GM19468 (cell line): ENCODE measurements around the gene DTX1.

ENCODE experiments used
- ATAC-seq: cut with Tn5 transposase; IDR thresholded peaks from one replicate; pipeline ENCODE4 v1.9.1; 2021; ENCODE audit warnings: mild to moderate bottlenecking, moderate library complexity, moderate number of reproducible peaks; ENCODE audit not compliant: unreplicated experiment; ENCODE audit errors: extremely low read depth

The DTX1 gene

DNA sequence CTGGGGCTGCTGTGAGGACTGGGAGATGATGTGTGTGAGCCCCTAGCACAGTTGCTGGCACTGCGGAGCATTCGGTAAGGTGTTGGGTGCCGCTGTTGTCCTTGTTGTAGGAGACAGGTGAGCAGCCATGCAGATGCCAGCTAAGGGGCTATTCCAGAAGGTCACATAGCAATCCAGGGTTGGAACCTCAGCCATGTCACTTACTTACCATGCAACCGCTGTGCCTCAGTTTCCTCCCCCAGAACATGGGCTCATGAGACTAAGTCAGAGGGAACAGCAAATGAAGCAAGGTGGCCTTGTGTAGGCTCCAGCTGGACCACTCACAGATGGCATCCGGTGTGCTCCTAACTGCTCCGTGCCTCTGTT lies 13.2 kb downstream of the DTX1 start:
- no peak for ATAC-seq

DNA sequence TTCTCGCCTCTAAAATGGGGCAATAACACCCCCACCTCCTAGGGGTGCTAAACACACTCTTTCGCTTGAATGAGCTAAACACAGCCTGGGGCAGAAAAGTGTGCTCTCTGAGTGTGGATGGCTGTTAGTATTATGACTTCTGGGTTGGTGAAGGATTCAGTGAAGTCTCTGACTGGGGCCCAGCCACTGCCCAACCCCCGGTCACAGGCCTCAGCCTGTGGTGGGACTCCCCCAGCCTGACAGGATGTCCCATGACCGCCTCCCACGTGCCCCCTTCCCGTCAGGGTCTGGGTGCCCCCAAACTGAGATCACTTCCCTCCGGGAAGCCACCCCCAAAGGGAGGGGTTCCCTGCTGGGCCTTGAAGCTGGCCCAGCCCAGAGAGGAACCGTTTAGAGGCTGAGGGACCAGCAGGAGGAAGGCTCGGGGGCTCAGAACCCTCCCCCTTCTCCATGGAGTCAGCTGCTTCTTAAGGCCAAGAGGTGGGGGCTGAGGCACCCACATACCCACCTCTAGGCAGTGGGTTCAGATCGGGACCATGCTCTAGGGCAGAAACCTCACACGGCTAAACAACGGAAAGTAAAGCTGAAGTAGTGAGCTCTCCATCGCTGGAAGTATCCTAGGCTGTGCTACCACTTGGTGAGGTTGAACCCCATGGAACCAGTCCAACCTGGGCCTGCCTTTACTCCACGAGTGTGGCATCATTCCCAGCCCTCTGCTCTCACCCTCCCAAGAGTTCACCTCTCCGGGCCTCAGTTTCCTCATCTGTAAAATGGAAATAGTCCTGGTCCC lies 13.8 kb downstream of the DTX1 start:
- ATAC-seq, result no peak

DNA sequence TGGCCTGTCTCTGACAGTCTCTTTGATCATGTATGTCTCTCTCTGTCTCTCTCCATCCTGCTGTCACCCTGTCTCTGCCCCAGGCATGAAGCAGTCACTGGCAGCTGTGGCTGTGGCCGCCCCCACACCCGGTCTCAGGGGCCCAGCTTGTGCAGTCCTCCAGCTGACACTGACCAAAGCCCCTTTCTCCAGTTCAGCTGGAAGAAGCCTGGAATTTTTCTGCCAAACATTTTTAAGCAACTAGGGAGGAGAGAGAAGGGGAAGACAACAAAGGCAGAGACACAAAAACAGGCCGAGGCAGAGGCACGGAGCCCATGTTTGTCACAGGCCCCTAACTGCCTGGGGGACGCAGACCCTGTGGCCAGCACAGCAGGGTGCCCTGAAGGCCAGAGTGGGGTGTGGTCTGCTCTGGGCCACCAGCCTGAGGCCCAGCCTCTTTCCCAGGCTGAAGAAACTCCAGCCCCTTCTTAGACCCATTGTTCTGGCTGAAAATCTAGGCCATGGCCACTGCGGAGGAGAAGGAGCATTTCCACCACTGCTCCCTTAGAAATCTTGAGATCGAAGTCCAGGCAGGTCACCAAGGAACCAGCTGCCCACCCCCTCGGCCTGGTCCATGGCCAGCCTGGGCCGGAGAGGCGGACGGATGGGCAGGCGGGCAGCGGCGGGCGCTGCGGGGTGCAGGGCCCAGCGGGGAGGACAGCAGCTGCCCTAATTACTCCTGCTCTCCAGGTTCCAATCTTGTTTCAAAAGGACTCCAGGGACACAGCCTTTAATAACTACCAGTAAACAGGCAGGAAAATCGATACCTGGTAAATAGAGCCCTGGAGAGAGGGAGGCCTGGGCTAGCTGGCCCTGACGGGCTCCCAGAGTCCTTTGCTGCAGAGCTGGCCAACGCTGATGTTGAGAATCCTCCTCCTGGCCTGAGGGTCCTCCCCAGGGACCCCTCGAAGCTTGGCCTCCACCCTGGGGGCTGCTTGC lies 14.9 kb downstream of the DTX1 start:
- ATAC-seq, result no peak

DNA sequence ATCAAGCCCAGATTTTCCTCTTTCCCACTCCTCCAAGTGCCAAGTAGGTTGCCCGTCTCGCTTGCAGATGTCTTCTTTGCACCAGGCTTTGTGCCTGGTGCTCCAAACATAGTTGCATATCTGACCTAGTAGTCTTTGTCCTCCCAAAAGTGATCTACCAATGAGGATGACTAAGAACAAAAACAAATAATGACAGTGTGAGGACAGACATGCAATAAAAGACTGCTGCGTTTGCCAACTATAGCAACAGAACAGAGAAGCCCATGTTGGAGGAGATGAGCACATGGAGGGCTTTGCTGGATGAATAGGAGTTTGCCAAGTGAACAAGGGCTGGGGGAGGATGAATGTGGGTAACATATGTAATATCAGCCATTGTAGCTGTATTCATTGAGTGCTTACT lies 15.6 kb downstream of the DTX1 start:
- ATAC-seq, result no peak

DNA sequence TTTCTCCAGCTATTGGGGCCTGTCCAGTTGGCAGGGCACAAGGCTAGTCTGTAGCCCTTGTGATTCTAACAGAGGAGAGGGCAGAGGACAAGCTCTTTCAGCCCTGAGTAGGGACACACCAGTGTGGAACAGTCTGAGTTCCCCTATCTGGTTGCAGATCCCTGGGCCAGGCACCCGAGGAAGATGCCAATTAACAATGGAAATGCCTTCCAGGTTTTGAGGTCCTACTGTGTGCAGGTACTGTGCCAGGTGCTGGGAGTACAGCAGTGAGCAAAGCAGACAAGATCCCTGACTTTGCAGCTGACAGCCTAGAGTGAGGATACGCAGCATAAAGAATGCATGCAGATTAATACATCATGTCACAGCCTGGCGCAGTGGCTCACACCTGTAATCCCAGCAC lies 17.1 kb downstream of the DTX1 start:
- no peak for ATAC-seq

DNA sequence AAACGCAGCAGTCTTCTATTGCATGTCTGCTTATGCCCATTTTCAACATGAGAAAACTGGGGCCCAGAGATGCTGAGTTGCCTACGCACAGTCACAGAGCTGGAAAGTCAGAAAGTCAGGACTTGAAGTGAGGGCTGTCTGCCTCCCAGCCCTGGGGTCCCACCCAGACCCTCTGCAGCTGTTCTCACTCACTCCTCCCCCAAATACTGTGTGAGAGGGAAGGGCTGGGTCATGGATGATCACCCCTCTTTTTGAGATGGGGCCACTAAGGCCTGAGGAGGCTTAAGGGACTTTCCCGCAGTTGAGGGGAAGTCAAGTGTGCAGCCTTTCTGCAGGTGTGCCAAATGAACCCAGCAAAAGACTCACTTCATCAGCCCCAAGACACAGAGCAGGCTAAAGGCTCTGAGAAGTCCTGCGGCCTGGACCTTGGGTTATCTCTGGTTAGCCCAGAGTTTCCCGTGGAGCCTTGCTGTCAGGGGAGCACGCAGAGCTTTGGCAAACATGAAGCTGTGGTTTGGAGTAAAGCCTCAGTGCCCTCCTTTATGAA lies 18.7 kb downstream of the DTX1 start:
- peak; percentile 83 for ATAC-seq

DNA sequence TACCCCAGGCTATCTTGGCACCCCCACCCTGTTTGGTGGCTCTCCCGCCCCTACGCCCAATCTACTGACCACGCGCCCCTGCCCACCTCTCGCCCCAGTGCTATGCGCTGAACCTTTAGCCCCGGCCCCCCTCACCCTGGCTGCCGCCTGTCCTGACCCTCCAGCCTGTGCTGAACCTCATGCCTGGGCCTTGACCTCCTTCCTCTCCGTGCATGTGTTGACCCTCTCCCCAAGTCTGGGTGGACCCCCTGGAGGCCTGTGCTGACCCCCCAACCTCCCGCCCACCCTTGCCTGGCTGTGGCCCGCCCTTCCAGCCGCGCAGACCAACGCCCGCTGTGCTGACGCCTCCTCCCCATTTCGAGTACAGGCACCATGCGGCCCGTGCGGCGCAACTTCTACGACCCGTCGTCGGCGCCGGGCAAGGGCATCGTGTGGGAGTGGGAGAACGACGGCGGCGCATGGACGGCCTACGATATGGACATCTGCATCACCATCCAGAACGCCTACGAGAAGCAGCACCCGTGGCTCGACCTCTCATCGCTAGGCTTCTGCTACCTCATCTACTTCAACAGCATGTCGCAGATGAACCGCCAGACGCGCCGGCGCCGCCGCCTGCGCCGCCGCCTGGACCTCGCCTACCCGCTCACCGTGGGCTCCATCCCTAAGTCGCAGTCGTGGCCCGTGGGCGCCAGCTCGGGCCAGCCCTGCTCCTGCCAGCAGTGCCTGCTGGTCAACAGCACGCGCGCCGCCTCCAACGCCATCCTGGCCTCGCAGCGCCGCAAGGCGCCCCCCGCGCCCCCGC lies 20.7 kb downstream of the DTX1 start:
- ATAC-seq, result no peak

DNA sequence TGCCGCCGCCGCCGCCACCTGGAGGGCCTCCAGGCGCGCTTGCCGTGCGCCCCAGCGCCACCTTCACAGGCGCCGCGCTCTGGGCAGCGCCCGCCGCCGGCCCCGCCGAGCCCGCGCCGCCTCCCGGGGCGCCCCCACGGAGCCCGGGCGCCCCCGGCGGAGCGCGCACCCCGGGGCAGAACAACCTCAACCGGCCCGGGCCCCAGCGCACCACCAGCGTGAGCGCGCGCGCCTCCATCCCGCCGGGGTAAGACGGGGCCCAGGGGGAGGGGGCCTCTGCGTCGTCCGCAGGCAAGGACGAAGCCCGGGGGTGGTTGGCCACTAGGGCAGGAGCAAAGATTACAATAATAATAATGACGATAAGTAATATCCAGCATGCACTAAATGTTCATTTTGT lies 21.3 kb downstream of the DTX1 start:
- no peak for ATAC-seq

DNA sequence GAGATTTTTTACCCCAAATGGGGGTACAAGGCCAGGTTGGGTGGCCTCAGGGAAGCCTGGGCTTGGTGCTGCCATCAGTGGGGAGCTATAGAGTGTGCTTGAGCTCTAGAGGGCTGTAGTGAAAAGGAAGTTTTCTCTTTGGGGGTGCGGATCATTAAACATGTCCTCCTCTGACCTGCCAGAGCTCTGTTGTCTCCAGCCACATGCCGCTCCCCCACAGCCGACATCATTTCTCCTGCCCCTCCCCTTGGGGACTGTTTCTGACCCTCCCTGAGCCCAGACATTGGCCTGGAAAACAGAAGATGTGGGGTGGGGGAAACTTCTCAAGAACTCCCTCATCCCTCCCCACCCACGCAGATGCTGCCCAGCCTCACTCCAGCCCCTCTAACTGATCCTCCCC lies 25.3 kb downstream of the DTX1 start:
- no peak for ATAC-seq

DNA sequence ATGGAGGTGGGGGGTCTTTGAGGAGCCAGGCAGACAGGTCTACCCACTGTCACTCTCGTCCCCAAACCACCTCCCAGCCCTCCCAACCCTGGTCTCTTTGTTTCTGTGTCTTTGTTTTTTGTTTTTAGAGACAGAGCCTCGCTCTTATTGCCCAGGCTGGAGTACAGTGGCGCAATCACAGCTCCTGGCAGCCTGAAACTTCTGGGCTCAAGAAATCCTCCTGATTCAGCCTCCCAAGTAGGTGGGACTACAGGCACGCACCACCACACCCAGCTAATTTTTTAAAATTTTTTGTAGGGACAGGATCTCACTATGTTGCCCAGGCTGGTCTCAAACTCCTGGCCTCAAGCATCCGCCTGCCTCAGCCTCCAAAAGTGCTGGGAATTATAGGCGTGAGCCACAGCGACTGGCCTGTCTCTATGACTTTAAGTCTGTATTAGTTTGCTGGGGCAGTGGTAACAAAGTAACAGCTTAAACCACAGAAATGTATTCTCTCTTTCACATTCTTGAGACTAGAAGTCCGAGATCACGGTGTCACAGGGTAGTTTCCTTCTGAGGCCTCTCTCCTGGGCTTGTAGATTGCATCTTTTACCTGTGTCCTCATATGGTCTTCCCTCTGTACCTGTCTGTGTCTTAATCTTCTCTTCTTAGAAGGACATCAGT lies 26.1 kb downstream of the DTX1 start:
- ATAC-seq, result peak; percentile 58

DNA sequence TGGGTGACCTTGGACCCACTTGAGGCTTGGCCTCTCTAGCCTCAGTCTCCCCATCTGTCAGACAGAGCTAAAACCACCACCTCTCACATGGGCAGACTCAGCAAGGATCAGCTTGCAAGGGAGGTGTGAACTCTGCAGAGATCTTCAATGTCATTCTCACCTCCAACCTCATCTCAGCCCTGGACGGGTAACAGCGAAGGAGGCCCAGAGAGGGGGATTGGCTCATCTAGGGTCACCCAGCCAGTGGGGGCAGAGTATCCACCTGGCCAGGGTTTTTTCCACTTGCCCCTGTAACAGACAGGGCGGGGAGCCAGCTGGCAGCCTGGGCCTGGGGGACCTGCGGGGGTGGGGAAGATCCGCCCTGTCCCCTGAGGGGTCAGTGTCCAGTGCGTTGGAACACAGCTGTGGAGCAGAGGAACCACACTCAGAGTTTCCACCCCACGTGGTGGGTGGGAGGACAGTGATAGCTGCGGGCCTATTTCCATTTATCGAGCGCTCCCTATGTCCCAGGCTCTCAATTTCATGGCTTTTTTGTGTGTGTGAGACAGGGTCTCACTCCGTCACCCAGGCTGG lies 27.4 kb downstream of the DTX1 start:
- no peak for ATAC-seq

DNA sequence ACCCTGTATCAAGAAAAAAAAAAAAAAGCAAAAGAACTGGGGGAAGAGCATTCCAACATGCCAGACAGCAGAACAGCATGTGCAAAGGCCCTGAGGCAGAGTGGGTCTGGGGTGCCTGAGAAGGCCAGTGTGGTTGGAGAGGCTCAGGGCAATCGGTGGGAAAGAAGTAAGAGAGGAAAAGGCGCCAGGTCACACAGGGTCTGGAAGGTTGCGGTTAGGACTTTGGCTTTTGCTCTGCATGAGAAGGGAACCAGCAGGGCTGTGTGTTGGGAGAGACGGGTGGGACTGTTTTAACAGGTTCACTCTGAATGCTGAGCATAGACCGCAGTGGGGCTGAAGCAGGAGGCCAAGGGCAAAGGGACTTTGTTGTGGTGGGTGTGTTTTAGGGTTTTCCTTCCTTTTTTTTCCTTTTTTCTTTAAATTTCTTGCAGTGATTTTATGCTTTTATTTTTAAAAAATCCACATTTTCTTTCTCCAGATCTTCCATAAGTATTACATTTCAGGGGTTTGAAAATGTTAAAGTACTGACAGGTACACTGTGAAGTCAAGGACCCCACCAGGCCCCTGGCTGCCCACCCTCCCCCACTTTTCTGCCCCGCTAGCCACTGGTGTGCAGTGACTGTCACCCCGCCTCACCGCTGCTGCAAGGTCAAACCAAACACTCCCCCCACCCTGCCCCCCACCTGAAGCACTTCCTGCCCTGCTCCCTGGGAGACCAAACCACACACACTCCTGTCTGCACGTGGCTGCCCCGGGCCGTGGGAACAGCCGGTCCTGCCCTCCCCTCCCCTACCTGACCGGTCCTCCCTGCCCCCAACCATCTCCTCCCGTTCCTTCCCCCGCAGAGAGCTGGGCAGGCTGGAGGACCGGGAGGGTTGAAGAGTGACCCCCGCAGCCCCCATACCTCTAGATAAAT lies 30.0 kb downstream of the DTX1 start:
- ATAC-seq, result no peak

DNA sequence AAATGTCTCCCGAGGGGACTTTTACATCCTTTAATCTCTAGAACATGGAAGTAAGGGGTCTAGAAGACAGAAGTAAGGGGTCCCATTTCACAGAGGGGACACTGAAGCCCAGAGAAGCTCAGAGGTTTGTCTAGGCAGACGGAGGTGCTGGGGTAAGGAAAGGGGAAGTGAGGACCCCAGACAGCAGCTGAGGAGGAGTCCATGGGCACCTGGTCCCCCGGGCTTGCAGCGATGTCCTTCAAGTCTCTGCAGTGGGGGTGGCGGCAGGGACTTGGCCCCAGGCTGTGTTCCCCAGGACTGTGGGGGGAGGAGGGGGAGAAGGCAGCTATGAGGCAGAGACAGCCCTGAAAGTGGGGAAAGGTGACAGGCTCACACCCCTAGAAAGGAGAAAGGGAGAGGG lies 30.7 kb downstream of the DTX1 start:
- no peak for ATAC-seq

DNA sequence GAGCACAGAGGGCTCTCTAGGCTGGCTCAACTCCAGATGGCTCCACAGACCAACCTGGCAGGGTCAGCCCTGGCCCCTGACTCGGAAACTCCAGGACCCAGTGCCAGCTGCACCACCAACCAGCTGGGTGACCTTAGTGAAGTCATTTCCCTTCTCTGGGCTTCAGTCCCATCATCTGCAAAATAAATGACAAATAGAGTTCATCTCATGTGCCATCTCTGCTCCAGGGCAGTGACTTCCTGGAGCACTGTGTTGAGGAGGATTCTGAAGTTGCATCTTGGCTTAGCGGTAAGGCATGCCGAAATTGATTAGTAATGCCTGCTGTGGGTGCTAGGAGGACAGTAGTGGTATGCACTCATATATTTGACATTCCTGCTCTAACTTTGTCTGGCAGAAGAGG lies 31.5 kb downstream of the DTX1 start:
- ATAC-seq, result no peak

DNA sequence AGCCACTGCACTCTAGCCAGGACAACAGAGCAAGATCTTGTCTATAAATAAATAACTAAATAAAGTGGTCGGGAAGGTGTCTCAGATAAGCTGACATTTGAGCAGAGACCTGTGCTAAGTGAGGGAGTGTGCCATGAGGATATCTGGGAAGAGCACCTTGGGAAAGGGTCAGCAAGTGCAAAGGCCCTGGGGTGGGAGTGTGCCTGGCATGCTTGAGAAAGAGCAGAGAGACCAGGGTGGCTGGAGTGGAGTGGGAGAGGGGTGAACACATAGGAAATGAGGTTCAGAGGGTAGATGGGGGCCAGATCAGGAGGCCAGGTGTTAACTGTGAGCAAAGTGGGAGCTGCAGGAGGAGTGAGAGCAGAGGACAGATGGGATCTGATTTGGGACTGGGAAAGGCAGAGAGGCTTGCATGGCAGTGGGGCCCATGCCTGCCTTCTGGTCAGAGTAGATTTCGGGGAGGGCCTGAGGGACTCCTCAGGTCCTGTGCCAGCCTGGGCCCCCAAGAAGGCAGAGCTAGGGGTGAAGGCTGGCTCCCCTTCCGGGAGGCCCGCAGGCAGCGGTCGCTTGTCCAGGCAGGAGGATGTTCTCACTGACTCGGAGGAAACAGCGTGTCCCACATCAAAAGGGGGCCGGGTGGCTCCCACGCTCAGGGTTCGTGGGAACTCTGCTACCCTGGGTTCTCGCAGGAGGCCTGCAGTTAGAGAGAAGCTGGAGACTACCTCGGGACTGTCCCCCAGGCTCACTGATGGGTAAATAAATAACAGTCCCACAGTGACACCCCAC lies 32.6 kb downstream of the DTX1 start:
- ATAC-seq, result no peak

DNA sequence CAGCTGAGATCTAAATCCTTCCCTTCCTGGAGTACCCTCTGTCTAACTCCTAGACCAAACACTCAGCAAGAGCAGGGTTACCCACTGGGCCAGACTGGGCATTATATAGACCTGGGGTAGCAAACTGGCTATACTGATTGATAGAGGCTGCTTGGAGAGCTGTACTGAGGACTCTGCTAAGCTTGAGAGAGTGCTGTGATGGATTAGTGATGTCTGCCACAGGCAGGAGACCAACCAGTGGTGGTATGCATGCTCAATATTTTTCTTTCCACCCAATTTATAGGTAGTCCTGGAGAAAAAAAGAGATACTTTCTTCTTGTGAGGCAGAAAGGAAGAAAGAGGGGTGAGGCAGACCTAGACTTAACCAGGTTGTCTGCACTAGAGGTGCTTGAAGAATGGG lies 33.3 kb downstream of the DTX1 start:
- ATAC-seq, result no peak

DNA sequence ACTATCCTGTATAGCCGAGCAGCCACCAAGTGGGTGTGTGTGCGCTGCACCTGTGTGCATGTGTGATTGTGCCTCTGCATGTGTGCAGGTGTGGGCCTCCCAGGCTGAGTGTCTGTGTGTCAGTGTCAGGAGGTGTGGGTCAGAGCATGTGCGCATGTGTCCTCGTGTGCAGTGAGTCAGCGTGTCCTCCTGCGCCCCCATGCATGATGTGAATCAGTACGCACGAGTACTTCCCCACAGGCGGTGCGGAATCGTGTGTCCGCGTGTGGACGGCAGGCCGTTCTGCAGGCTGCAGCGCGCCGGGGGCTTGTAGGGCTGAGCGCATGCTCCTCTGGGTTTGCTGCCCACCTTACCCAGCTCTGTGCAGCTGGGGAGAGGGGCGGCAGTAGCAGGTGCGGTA lies 34.2 kb downstream of the DTX1 start:
- ATAC-seq, result no peak

DNA sequence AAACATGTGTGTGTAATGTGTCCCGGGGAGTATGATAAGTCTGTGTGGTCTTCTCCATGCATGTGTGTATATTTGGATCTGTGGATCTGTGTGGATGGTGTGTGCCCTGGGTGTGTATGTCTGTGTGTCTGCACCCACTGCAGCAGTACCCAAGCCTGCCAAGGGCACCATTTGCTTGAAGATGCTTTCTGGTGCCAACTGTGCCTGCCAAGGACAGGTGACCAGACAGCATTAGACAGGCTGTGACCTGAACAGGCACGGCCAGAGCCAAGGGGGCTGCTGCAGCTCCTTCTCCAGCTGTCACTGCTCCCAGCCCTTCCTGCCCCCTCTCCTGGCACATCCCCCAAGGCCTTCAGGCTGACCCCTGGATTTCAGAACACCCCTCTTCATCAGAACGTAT lies 35.0 kb downstream of the DTX1 start:
- ATAC-seq, result no peak
